Measurements from ENCODE around the gene RPLP1.

RPLP1 gene

GRCh38 chr15:69474291-69474690, 21.7 kb downstream of the RPLP1 start:
- Histone ChIP-seq H3K27ac (ENCODE audit: low read length) (no peak overlapping the region), H3K4me3 (ENCODE audit: low read length) (no peak overlapping the region), H3K9me3 (ENCODE audit: insufficient read depth, low read depth, low read length) (no peaks in the 10 kb centered on the region), H3K27me3 (ENCODE audit: insufficient read depth, low read length) (no peaks in the 10 kb centered on the region), H3K9ac (ENCODE audit: low read depth, low read length) (no peak overlapping the region), H3K36me3 (ENCODE audit: insufficient read depth, low read depth, low read length) (no peaks in the 10 kb centered on the region), H3K4me1 (ENCODE audit: insufficient read depth, low read length) (no peaks in the 10 kb centered on the region)

- Histone ChIP-seq H3K9me3 (ENCODE audit: insufficient read depth, low read depth, low read length) (peaks cover 3% of the 10 kb centered on the region; the same call in 1 of the 2 replicates), H3K27me3 (ENCODE audit: insufficient read depth, low read length) (no peaks in the 10 kb centered on the region), H3K4me3 (ENCODE audit: low read length) (no peak overlapping the region), H3K4me1 (ENCODE audit: insufficient read depth, low read length) (no peaks in the 10 kb centered on the region), H3K27ac (ENCODE audit: low read length) (no peak overlapping the region), H3K9ac (ENCODE audit: low read depth, low read length) (no peak overlapping the region), H3K36me3 (ENCODE audit: insufficient read depth, low read depth, low read length) (no peaks in the 10 kb centered on the region)
Observed at GRCh38 chr15:69474846-69475455, 22.3 kb downstream of the RPLP1 start.

GRCh38 chr15:69475769-69476358, 23.2 kb downstream of the RPLP1 start:
- Histone ChIP-seq H3K27ac (ENCODE audit: low read length) (no peak overlapping the region), H3K4me1 (ENCODE audit: insufficient read depth, low read length) (no peaks in the 10 kb centered on the region), H3K27me3 (ENCODE audit: insufficient read depth, low read length) (no peaks in the 10 kb centered on the region), H3K9ac (ENCODE audit: low read depth, low read length) (no peak overlapping the region), H3K36me3 (ENCODE audit: insufficient read depth, low read depth, low read length) (no peaks in the 10 kb centered on the region), H3K9me3 (ENCODE audit: insufficient read depth, low read depth, low read length) (peaks cover 3% of the 10 kb centered on the region; the same call in 1 of the 2 replicates), H3K4me3 (ENCODE audit: low read length) (no peak overlapping the region)

GRCh38 chr15:69476704-69477473, 24.3 kb downstream of the RPLP1 start:
- Histone ChIP-seq H3K36me3 (ENCODE audit: insufficient read depth, low read depth, low read length) (no peaks in the 10 kb centered on the region), H3K4me1 (ENCODE audit: insufficient read depth, low read length) (no peaks in the 10 kb centered on the region), H3K4me3 (ENCODE audit: low read length) (no peak overlapping the region), H3K9me3 (ENCODE audit: insufficient read depth, low read depth, low read length) (peaks cover 3% of the 10 kb centered on the region; the same call in 1 of the 2 replicates), H3K9ac (ENCODE audit: low read depth, low read length) (no peak overlapping the region), H3K27ac (ENCODE audit: low read length) (no peak overlapping the region), H3K27me3 (ENCODE audit: insufficient read depth, low read length) (no peaks in the 10 kb centered on the region)

GRCh38 chr15:69478259-69478781, 25.7 kb downstream of the RPLP1 start:
- Histone ChIP-seq H3K36me3 (ENCODE audit: insufficient read depth, low read depth, low read length) (no peaks in the 10 kb centered on the region), H3K4me3 (ENCODE audit: low read length) (no peak overlapping the region), H3K27ac (ENCODE audit: low read length) (no peak overlapping the region), H3K9me3 (ENCODE audit: insufficient read depth, low read depth, low read length) (peaks cover 3% of the 10 kb centered on the region; the same call in 1 of the 2 replicates), H3K9ac (ENCODE audit: low read depth, low read length) (no peak overlapping the region), H3K4me1 (ENCODE audit: insufficient read depth, low read length) (no peaks in the 10 kb centered on the region), H3K27me3 (ENCODE audit: insufficient read depth, low read length) (no peaks in the 10 kb centered on the region)

GRCh38 chr15:69479081-69479480, 26.5 kb downstream of the RPLP1 start:
- H3K36me3 ChIP-seq (ENCODE audit: insufficient read depth, low read depth, low read length) = no peaks in the 10 kb centered on the region
- H3K9me3 ChIP-seq (ENCODE audit: insufficient read depth, low read depth, low read length) = peaks cover 3% of the 10 kb centered on the region; the same call in 1 of the 2 replicates
- no peak overlapping the region for H3K9ac ChIP-seq (ENCODE audit: low read depth, low read length)
- no peak overlapping the region for H3K27ac ChIP-seq (ENCODE audit: low read length)
- no peak overlapping the region for H3K4me3 ChIP-seq (ENCODE audit: low read length)
- no peaks in the 10 kb centered on the region for H3K4me1 ChIP-seq (ENCODE audit: insufficient read depth, low read length)
- H3K27me3 ChIP-seq (ENCODE audit: insufficient read depth, low read length) = no peaks in the 10 kb centered on the region

GRCh38 chr15:69479971-69480370, 27.4 kb downstream of the RPLP1 start:
- H3K36me3 ChIP-seq (ENCODE audit: insufficient read depth, low read depth, low read length) = no peaks in the 10 kb centered on the region
- no peaks in the 10 kb centered on the region for H3K27me3 ChIP-seq (ENCODE audit: insufficient read depth, low read length)
- H3K4me3 ChIP-seq (ENCODE audit: low read length) = no peak overlapping the region
- peaks cover 3% of the 10 kb centered on the region; the same call in 1 of the 2 replicates for H3K9me3 ChIP-seq (ENCODE audit: insufficient read depth, low read depth, low read length)
- H3K27ac ChIP-seq (ENCODE audit: low read length) = no peak overlapping the region
- no peaks in the 10 kb centered on the region for H3K4me1 ChIP-seq (ENCODE audit: insufficient read depth, low read length)
- H3K9ac ChIP-seq (ENCODE audit: low read depth, low read length) = no peak overlapping the region

- Histone ChIP-seq H3K4me3 (ENCODE audit: low read length) (no peak overlapping the region), H3K9me3 (ENCODE audit: insufficient read depth, low read depth, low read length) (peaks cover 11% of the 10 kb centered on the region; the same call in 1 of the 2 replicates), H3K27me3 (ENCODE audit: insufficient read depth, low read length) (no peaks in the 10 kb centered on the region), H3K4me1 (ENCODE audit: insufficient read depth, low read length) (no peaks in the 10 kb centered on the region), H3K9ac (ENCODE audit: low read depth, low read length) (no peak overlapping the region), H3K36me3 (ENCODE audit: insufficient read depth, low read depth, low read length) (no peaks in the 10 kb centered on the region), H3K27ac (ENCODE audit: low read length) (no peak overlapping the region)
Observed at GRCh38 chr15:69480932-69481331, 28.3 kb downstream of the RPLP1 start.

GRCh38 chr15:69482686-69483256, 30.2 kb downstream of the RPLP1 start:
- Histone ChIP-seq H3K4me1 (ENCODE audit: insufficient read depth, low read length) (no peaks in the 10 kb centered on the region), H3K9ac (ENCODE audit: low read depth, low read length) (no peak overlapping the region), H3K27ac (ENCODE audit: low read length) (no peak overlapping the region), H3K4me3 (ENCODE audit: low read length) (no peak overlapping the region), H3K36me3 (ENCODE audit: insufficient read depth, low read depth, low read length) (no peaks in the 10 kb centered on the region), H3K9me3 (ENCODE audit: insufficient read depth, low read depth, low read length) (peaks cover 12% of the 10 kb centered on the region; the same call in 1 of the 2 replicates), H3K27me3 (ENCODE audit: insufficient read depth, low read length) (no peaks in the 10 kb centered on the region)

- Histone ChIP-seq H3K9ac (ENCODE audit: low read depth, low read length) (no peak overlapping the region), H3K27me3 (ENCODE audit: insufficient read depth, low read length) (no peaks in the 10 kb centered on the region), H3K4me1 (ENCODE audit: insufficient read depth, low read length) (no peaks in the 10 kb centered on the region), H3K9me3 (ENCODE audit: insufficient read depth, low read depth, low read length) (peaks cover 10% of the 10 kb centered on the region; the same call in 1 of the 2 replicates), H3K4me3 (ENCODE audit: low read length) (no peak overlapping the region), H3K36me3 (ENCODE audit: insufficient read depth, low read depth, low read length) (no peaks in the 10 kb centered on the region), H3K27ac (ENCODE audit: low read length) (no peak overlapping the region)
Observed at GRCh38 chr15:69484837-69485236, 32.2 kb downstream of the RPLP1 start.

- H3K27me3 ChIP-seq (ENCODE audit: insufficient read depth, low read length) = no peaks in the 10 kb centered on the region
- no peak overlapping the region for H3K4me3 ChIP-seq (ENCODE audit: low read length)
- H3K27ac ChIP-seq (ENCODE audit: low read length) = no peak overlapping the region
- no peaks in the 10 kb centered on the region for H3K4me1 ChIP-seq (ENCODE audit: insufficient read depth, low read length)
- H3K36me3 ChIP-seq (ENCODE audit: insufficient read depth, low read depth, low read length) = no peaks in the 10 kb centered on the region
- H3K9ac ChIP-seq (ENCODE audit: low read depth, low read length) = no peak overlapping the region
- peaks cover 10% of the 10 kb centered on the region; the same call in 1 of the 2 replicates for H3K9me3 ChIP-seq (ENCODE audit: insufficient read depth, low read depth, low read length)
Observed at GRCh38 chr15:69486481-69487110, 34.0 kb downstream of the RPLP1 start.

Measured in iPS-20b (cell line).